Activated CD4-positive, alpha-beta T cell treated with anti-CD3 and anti-CD28 coated beads, Interleukin-2, amount 50 U/mL, for 24 hours (primary cell): ENCODE results near the gene ADSL.

Source experiments
- DNase-seq, 2 donors: peaks; one replicate each; pipeline ENCODE4 v3.0.0-alpha.2; 2020; ENCODE audit warnings: low read depth in 1 of 2, low spot score in 1 of 2

Gene ADSL

DNA sequence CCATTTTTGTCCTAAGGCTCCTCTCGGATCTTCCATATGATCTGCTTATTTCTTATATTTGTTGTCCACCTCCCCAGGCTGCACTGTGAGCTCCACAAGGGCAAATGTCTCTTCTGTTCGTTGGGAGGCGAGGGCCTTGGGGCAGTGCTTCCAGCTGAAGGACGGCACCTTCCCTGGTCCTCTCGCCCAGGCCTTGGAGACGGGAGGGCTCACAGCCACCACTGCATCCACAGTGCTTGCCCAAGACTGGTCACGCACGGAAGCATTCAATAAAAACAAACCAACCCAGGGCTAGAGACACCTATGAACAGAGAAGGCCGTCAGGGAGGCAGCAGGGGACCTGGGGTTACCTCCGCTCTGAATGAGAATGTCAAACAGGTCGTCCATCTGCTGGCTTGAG lies 70.3 kb downstream of the ADSL start:
- no peak for DNase-seq

DNA sequence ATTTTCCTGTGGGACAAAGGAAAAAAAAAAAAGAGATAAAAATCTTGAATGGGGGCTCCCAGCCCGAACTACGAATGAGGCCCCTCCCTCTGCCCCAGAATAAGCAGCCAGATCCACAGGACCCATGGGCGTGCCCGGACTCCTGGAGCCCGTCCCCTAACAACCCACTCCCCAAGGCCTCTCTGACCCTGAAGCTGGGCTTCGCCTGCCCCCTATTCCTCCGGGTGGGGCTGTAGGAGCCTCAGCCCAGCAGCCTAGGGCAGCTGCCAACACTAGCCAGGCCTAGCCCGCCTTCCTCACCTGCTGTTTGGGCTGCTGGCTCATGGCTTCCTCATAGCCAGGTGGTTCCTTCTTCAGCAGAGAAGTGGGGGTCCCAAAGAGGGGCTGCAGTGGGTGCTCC lies 70.7 kb downstream of the ADSL start:
- no peak for DNase-seq

DNA sequence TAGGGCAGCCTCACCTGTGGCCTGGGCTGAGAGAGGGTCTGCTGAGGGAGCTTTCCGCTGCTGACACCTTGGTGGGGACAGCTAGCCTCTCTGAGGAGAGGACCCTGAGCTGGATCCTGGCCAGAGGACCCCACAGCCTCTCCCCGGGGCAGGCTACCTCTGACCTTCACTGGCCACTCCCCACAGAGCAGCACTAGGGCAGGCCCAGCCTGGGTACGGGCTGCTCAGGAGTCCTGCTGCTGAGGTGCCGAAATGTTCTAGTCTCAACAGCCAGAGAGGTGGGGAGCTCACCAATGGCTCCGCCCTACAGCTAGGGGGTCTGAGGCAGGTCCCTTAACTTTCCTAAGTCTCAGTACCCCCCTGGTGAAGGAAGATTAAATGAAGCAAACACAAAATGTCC lies 71.6 kb downstream of the ADSL start:
- DNase-seq: no peak

DNA sequence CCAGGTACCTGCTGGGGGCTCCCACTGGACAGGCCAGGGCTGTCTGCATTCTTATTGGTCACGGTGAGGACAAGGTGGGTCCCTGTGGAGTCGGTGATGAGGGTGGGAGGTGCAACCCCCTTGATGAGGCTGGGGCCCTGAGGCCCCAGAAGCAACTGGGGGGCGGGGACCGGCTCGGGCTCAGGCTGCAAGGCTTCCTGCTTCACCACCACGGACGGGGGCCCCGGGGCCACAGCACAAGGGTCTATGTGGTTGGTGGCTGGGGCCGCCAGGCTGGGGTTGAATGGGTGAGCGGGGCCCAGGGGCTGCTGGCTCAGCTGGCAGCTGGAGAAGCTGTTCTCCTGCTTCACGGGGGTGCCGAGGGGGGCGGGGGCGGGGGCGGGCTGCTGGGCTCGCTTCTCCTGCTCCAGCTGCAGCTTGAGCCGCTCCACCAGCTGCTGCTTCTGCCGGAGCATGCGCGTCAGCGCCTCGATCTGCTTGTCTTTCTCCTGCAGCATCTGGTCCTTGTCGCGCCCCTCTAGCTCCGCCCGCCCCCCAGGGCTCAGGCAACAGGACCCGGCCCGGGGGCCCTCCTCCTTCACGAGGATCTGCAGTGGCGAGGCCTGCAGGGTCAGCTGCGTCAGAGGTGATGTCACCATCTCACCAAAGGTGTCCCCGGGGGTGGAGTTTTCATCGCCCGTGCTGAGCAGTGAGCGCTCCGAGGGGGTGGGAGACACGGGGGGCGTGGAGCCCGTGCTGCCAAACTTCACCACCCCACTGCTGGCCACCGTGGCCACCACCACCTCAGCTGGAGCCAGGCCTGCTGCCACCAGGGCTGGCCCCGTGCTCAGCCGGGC lies 72.3 kb downstream of the ADSL start:
- no peak for DNase-seq

DNA sequence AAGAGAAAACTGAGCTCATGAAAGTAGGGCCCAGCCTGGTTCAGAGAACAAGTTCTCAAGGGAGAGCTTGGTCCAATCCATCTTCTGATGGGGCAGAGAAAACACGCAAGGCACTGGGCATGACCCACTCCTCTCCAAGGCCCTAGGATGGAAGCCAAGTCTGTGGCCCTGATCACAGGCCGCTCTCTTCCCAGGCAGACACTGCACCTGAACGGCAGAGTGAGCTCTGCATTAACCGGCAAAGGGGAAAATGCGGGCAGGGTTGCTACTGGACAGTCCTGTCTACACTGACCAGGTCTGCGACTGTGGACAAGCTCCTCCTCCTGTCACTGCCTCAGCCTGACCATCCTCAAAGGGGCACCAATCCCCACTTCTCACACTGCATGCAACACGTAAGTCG lies 73.4 kb downstream of the ADSL start:
- DNase-seq: no peak

DNA sequence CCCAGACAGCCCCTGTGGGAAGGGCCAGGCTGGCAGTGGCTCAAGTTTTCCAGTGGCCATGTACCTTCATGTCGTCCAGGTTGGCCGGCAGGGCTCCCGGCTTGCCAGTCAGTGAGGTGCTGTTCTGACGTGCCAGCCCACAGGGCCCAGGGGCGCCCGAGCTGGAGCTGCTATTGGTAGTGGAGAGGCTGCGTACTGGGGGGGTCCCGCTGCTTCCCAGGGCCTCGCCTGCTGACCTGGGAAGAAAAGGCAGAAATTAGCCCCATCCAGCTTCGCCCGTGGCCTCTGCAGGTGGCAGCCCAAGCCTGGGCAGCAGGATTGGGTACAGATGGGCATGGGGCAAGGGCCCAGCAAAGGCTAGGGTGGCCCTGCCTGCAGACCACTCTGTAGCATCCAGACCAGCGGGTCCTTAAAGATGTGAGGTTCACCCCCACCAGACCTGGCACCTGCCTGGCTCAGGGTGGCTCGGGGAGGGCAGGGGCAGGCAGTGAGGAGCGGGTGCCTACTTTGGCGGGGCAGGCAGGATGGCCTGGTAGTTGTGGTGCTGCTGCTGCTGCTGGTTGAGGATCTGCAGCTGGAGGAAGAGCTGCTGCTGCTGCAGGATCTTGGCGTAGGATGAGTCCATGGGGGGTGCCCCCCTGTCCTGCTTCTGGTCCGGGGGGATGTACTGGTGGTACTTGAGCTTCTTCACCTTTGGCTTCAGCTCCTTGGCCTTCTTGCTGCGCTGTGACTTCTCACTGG lies 74.2 kb downstream of the ADSL start:
- DNase-seq: no peak

DNA sequence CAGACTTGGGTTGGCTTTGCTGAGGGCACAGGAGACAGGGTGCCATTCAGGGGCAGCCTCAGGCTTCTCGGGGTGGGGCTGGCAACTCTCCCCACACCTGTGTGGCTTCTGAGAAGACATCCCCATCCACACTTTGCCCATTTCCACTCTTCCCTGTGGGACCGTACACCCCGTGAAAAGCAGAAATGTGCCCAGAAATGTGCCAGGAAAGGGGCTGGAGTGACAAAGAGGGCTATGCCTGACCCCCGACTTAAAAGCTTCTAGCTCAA lies 74.7 kb downstream of the ADSL start:
- no peak for DNase-seq

DNA sequence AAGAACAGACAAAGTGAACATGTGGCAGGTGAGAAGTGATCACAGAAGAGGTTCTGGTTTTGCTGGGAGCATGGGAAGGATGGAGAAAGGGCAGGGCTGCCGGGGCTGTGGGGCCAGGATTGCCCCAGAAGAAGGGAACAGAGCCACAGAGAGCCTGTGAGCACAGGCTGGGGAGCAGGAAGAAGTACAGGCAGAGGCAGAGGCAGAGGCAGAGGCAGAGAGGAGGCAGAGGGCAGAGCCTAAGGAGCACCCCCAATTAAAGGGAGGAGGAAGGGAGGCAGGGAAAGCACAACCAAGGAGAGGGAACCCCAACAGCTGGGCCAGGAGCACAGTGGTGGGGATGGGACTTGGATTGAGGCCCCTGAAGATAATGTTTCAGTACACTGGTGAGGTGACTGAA lies 75.6 kb downstream of the ADSL start:
- no peak for DNase-seq

DNA sequence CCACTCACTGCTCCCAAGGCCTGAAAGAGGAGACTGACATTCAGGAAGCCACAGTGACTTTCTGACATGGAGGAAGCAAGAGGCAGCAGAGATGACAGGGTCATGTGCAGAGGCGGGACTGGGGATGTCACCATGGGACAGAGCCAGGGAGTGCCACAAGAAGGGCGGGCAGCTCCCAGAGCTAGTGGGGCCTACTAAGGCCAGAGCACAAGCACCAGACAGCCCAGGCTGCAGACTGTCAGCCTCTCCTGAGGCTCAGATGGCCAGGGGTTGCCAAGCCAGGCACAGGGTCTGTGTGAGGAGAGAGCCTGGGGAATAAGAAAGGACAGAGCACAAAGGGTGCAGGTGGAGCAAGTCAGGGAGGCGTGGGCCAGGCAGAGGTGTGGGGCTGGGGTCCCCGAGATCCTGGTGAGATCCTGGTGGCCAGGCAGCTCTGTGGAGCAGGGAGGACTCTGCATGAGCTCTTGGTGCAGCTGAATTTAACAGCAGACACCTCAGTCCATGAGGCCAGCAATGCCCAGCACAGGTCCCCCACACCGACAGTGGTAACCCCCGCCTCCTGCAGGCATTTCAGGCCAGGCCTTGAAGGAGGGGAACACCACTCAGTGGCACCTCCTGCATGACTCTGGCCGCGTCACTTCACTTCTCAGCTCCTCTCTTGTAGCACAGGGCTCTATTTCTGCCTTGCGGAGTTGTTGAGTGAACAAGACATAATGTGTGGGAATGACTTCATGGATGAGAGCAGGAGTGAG lies 76.4 kb downstream of the ADSL start:
- DNase-seq: no peak

DNA sequence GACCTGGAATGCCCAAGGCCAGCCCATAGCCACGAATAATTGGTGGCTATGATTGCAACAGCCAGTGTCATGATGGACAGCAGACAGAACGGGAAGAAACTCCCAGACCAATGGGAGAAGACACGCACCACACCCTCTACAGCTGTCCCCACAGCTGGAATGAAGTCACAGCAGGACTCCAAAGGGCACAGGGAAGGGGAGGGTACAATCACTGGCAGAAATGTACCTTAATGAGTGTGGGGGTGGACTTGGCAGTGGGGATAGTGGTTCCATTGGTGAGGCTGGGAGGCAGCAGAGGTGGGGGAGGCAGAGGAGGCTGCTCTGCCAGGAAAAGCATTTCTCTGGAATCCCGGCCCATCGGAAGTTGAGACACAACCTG lies 77.0 kb downstream of the ADSL start:
- no peak for DNase-seq

DNA sequence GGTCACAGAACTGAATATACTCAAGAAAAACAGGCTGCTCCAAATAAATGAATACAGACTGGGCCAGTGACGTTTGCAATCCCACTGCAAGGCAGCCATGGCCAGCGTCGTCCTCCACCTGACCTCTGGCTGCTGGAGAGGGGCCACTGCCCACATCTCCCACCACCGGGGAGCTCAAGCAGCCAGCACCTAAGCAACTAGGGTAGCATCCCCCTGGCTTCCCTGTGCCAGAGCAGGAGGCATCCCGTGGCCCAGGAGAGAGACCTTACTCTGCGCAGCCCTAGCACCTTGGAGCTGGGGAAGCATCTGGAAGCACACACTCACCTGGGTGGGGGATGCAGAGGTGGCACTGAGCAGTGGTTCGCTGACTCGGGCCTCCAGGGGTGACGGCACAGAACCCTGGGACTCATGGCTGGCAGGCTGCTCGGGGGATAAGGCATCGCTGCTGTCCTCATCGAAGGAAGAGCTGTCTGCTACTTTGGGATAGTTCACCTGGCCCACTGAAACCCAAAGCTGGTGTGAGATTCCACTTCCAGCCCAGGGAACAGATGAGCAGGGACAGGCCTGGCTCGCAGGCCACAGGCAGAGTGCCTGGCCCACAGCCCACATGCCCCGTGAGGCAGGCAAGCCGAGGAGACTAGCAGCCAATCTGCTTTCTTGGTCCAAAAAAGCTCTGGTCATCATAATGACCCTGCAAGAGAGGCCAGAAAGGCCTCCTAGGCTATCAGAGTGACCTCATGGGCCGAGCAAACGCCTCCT lies 77.8 kb downstream of the ADSL start:
- DNase-seq: no peak

DNA sequence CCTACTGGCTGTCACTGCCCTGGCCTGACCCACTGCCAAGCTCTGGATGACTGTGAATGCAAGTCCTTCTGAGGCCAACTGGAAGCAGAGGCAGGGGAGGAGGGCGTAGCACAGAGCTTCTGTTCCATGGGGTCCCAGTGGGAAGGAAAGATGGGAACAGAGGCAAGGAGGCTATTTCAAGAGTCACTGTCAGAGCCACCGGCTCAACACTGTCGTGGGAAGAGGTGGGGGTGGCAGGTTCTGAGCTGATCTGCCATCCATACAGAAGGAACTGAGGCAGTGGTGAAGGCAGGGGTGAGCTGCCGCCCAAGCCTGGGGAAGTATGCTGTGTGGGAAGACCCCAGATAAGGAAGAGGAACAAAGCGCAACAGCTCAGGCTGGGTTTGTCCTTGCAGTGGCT lies 78.8 kb downstream of the ADSL start:
- DNase-seq: no peak

DNA sequence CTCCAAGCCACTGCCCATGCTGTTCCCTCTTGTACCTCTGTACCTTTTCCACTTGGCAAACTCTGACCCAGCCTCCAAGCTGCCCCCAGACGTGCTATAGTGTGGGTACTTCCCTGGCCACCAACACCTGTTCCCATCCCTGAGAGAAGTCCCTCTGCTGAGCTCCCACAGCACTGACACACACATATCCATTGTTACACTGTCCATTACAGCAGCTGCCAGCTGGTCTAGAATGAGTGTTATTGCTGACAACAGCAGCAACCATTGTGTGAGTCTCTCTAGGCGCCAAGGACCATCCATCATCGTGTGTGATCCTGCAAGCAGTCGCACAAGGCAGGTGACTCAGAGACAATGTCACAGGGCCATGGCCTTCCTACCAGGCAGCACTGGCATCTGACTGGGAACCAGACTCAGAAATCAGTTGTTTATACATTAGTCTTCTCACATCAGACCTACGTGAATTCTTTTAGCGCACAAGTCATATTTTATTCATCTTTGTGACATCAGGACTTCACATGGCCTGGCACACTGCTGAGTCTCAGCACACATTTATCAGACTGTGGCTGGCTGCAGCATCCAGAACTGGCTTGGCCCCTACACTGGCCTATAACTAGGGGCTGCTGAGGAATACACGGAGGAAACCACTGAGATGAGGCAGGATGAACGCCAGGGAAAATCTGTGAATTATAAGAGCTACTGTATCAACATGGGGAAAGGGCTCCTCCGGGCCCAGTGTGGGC lies 80.5 kb downstream of the ADSL start:
- no peak for DNase-seq

DNA sequence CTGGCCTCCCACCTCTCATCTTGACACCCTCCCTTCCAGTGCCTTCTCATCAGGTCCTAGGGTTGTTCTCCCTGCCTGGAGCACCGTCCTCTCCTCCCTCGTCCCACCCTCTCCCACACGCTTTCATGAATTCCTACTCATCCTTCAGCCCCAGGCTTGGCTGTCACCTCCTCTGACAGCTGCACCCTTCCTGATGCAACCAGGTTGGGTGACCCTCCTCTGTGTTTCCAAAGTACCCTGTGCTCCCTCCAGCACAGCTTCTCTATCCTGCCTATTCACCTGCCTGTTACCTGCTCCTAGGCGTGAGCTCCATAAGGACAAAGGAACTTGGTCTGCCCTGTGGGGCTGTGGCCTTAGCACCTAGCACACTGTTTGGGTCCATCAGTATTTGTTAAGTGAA lies 82.5 kb downstream of the ADSL start:
- DNase-seq: no peak

DNA sequence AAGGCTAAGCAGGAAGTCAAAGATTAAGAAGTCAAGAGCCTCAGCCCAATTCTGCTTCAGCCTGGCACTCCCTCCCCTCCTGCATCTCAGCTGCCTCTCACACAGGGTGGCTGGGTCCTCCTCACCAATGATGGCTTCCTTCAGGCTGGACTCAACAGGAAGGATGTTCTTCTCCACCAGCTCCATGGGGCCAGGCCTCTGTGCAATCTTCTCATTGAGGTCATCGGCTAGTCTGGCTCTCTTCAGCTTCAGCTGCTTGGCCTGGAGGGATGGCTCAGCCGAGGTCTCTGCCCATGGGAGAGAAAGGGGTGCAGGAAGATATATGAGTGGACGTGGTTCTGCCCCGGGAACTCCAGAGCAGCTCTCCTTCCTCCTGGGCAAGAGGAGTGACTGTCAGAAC lies 83.2 kb downstream of the ADSL start:
- DNase-seq: no peak

DNA sequence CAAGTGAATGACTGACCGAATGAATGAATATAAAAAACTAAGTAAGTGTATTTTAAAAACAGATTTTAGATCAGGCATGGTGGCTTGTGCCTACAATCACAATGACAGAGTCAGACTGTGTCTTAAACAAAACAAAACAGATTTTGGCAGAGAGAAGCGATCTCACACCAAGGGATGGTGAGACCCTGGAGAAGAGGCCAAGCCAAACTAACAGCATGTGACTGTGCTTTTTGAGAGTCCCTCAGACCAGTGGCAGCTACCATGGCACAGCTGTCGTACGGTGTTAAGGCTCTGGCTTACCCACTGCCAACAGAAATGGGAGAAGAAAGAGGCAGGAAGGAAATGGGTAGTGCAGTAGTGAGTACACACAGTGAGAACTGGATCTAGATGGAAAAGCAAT lies 84.7 kb downstream of the ADSL start:
- DNase-seq: no peak

DNA sequence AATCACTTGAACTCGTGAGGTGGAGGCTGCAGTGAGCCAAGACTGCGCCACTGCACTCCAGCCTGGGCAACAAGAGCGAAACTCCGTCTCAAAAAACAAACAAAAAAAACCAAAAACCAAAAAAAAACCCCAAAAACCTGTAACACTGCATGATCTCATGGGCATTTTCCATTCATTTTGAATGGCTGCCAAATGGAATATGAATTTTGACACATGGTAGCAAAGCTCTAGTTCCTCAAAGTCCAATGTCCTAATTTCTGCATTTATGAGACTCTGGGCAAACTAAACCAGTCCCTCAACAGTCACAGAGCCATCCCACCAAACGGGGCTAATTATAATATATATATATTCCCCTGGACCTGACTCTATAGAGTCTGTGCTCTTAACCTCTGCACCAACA lies 85.9 kb downstream of the ADSL start:
- DNase-seq: no peak

DNA sequence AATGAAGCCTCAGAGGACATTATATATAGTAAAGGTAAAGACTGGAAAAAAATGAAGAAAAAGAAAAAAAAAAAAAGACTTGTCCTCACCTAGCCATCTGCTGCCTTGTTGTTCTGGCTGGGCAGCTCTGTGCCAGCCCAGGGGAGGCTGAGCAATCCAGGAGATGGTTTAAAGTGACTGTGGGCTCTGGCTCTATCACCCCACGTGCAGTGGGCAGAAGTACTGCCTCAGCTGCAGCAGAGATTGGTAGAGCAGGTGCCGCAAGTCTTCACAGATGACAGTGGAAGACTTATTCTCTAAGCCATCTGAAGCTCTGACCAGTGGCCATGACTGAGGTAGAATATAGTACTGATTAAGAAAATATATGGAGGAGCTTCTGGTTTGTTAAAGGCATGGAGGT lies 86.3 kb downstream of the ADSL start:
- no peak for DNase-seq

DNA sequence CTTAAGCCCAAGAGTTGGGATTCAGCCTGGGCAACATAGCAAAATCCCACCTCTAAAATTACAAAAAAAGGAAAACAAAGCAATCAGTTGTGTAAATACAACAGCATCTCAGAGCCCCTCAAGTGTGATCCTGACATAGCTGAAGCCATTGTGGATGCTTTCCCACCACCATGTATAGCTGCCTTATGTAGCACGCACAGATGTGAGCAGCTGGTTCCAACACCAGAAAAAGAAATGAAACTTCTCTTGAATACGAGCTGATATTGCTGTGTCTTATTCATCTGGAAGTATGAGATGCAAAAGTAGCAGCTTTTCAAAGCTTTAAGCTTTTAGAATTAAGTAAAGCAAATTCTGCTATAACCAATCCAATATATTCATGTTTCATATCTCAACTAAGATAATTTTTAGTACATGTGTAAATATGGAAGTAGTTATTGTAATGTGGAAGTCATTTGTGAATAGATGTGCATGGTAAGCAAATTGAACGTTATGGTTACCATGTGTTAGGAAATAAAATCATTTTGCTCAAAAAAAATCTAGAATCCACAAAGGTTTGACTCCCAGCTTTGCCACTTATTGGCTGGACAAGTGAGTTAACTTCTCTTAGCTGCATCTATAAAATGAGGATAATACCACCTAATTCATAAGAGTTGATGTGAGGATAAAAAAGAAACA lies 87.3 kb downstream of the ADSL start:
- DNase-seq: no peak

DNA sequence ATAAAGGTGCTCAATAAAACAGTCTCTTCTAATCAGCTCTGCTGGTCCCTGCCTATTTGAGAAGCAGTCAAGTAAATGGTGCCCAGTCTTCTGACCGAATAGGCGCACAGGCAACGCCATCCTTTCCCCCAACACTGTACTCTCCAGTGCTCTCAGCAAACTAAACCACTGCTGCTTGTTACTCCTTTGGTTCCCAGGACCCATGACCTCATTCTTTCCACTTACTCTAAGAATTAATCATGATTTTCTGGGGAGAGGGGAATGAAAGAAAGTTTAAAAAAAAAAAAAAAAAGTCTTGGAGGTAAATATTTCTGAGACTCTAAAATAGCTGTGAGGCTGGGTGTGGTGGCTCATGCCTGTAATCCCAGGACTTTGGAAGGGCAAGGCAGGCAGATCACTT lies 87.8 kb downstream of the ADSL start:
- no peak for DNase-seq
